Prostate gland (tissue), 2 donors: ENCODE results near the gene TSPAN14. TPM values are rescaled to one million over a fixed set of nuclear protein-coding genes. Genes with fewer than 3 reads are reported as not detected.

Experiments used
- DNase-seq: peaks from one replicate; pipeline ENCODE4 v3.0.0-alpha.2; 2019; ENCODE audit warnings: low spot score
- H3K27ac ChIP-seq, 2 donors: fragments of 200-600 bp; sonication (generic); 2 replicates each; pipeline ENCODE4 v1.5.1; 2017 to 2019
- H3K27me3 ChIP-seq: fragments of 200-600 bp; sonication (generic); replicated peaks from 2 replicates; pipeline ENCODE4 v1.5.1; 2019; ENCODE audit not compliant: insufficient read depth
- H3K36me3 ChIP-seq, 2 donors: fragments of 200-600 bp; sonication (generic); 1 replicate in 1 of 2; 2 replicates in 1 of 2; pipeline versions ENCODE4 v1.5.1 to v1.8.1; 2017 to 2019
- H3K4me1 ChIP-seq: fragments of 200-600 bp; sonication (generic); replicated peaks from 2 replicates; pipeline ENCODE4 v1.5.1; 2019
- H3K4me3 ChIP-seq, 2 donors: fragments of 200-600 bp; sonication (generic); 2 replicates each; pipeline ENCODE4 v1.5.1; 2017 to 2019
- H3K9me3 ChIP-seq: fragments of 200-600 bp; sonication (generic); 2 replicates; pipeline ENCODE4 v1.5.1; 2017
- POLR2A ChIP-seq: fragments of 450-650 bp; IDR thresholded peaks from one replicate; pipeline ENCODE4 v1.6.1; 2016; ENCODE audit warnings: antibody characterized with exemption, mild to moderate bottlenecking
- POLR2AphosphoS5 ChIP-seq: sonication (generic); formaldehyde crosslinking; IDR thresholded peaks from one replicate; pipeline ENCODE4 v1.6.1; 2017; ENCODE audit warnings: antibody characterized with exemption
- WGBS: methylation state at CpG from one replicate; pipeline ENCODE4 v1.1.5; 2018; 5-methylcytosine and 5-hydroxymethylcytosine counted together
- intact Hi-C: fragments of 100-400 bp; cut with DNase I; formaldehyde crosslinking; loops from one replicate; pipeline ENCODE4 v1.14.2; 2022
- total RNA-seq, 2 donors: library from RNA; depleted of rRNA; stranded (reverse); fragments of >200 nt; gene quantifications; one replicate each; pipeline ENCODE4 v1.1.0, GENCODE V29; 2016
- TF ChIP-seq, protein P1 (sequence below), 4 experiments: fragments of 200-600 bp in 2 of 4; fragments of 450-650 bp in 2 of 4; sonication (generic) in 2 of 4; IDR thresholded peaks; 1 replicate in 3 of 4; 2 replicates in 1 of 4; pipeline ENCODE4 v1.5.1; 2016 to 2019; ENCODE audit warnings: antibody characterized with exemption in 4 of 4, mild to moderate bottlenecking in 2 of 4, moderate library complexity in 2 of 4

TSPAN14 gene
- total RNA-seq, 2 donors from 2014 or later, result 69.8 to 103 TPM

- WGBS, result 36% methylated on average over 6 of the region's 6 CpGs
- no peak for DNase-seq
- Histone ChIP-seq H3K4me1 (no peaks in the 10 kb centered on the region), H3K9me3 (no peaks in the 10 kb centered on the region), H3K27me3 (no peaks in the 10 kb centered on the region), H3K36me3 (no peaks in the 10 kb centered on the region), H3K4me3 (no peak overlapping the region), H3K27ac (peak overlapping the region in 1 of 2 donors; percentile 59)
- intact Hi-C loops, result no loop called here
- no peak for TF ChIP-seq POLR2A
- TF ChIP-seq POLR2AphosphoS5, result peak; percentile 38
These were observed 17.5 kb upstream of the TSPAN14 start for GRCh38 chr10:80436446-80437098.

DNA sequence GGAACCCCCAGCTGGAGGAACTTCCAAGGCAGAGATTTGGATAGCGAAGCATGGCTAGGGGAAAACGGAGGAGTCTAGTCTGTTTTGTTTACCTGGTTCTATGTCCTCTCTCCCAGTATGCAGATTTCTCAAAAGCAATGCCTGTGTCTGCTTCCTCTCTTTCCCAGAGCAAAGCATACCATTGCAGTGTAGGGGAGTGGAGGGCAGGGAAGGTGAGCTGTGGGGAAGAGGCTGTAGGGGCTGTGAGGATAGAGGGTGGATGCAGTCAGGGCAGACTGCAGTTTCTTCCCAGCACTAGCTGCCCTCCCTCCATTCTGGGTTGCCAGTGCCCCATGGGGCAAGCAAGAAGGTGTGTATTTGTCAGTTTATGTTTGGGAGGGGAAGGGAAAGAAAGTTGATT lies 16.9 kb upstream of the TSPAN14 start:
- Histone ChIP-seq H3K4me3 (no peak overlapping the region), H3K27ac (no peak overlapping the region), H3K9me3 (no peaks in the 10 kb centered on the region), H3K27me3 (no peaks in the 10 kb centered on the region), H3K36me3 (no peaks in the 10 kb centered on the region), H3K4me1 (no peaks in the 10 kb centered on the region)
- DNase-seq, result no peak
- 53% methylated on average over 2 of the region's 2 CpGs for WGBS
- TF ChIP-seq POLR2AphosphoS5 (no peak), POLR2A (no peak)
- TF ChIP-seq, protein P1, sequence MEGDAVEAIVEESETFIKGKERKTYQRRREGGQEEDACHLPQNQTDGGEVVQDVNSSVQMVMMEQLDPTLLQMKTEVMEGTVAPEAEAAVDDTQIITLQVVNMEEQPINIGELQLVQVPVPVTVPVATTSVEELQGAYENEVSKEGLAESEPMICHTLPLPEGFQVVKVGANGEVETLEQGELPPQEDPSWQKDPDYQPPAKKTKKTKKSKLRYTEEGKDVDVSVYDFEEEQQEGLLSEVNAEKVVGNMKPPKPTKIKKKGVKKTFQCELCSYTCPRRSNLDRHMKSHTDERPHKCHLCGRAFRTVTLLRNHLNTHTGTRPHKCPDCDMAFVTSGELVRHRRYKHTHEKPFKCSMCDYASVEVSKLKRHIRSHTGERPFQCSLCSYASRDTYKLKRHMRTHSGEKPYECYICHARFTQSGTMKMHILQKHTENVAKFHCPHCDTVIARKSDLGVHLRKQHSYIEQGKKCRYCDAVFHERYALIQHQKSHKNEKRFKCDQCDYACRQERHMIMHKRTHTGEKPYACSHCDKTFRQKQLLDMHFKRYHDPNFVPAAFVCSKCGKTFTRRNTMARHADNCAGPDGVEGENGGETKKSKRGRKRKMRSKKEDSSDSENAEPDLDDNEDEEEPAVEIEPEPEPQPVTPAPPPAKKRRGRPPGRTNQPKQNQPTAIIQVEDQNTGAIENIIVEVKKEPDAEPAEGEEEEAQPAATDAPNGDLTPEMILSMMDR (IDR thresholded peaks at IDR 0.05), result no peak
- intact Hi-C loops, result no loop called here

GRCh38 chr10:80441831-80442230 lies 12.3 kb upstream of the TSPAN14 start:
- Histone ChIP-seq H3K27ac (no peak overlapping the region), H3K27me3 (no peaks in the 10 kb centered on the region), H3K9me3 (no peaks in the 10 kb centered on the region), H3K4me3 (no peak overlapping the region), H3K36me3 (no peaks in the 10 kb centered on the region), H3K4me1 (peaks cover 3% of the 10 kb centered on the region)
- intact Hi-C loops, result loop anchor here (5.0 kb wide), 1 partner anchor 60 kb away; no protein-coding TSS in a partner anchor
- TF ChIP-seq, protein P1 (IDR thresholded peaks at IDR 0.05), result no peak
- TF ChIP-seq POLR2AphosphoS5 (no peak), POLR2A (no peak)
- WGBS, result 93% methylated on average over 8 of the region's 8 CpGs
- no peak for DNase-seq

DNA sequence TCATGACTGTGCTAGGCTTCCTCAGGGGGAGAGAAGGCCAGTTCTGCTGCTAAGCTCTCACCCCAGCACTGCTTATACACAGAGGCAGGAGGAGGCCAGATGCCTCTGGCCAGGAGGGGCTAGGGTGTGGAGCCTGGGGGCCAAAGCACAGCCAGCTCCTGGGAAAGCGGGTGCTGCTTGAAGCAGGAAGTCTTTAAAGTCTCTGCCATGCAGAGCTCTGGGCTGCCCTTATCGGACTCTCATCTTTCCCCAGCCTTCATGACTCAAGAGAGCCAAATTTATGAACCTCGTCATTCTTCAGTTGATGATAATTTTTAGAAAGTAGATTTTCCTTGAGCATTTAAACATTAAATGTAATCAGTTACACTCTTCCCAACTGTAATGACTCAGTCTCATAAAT lies 11.2 kb upstream of the TSPAN14 start:
- intact Hi-C loops, result loop anchor here (5.0 kb wide), 1 partner anchor 61 kb away; no protein-coding TSS in a partner anchor
- TF ChIP-seq POLR2AphosphoS5, result no peak
- H3K9me3 ChIP-seq, result no peaks in the 10 kb centered on the region
- WGBS, result 40% methylated on average over 3 of the region's 3 CpGs
- no peak overlapping the region for H3K4me3 ChIP-seq
- peak overlapping the region in 1 of 2 donors; percentile 13 for H3K27ac ChIP-seq
- DNase-seq, result no peak
- no peaks in the 10 kb centered on the region for H3K27me3 ChIP-seq
- H3K4me1 ChIP-seq, result peaks cover 3% of the 10 kb centered on the region
- H3K36me3 ChIP-seq, result no peaks in the 10 kb centered on the region

DNA sequence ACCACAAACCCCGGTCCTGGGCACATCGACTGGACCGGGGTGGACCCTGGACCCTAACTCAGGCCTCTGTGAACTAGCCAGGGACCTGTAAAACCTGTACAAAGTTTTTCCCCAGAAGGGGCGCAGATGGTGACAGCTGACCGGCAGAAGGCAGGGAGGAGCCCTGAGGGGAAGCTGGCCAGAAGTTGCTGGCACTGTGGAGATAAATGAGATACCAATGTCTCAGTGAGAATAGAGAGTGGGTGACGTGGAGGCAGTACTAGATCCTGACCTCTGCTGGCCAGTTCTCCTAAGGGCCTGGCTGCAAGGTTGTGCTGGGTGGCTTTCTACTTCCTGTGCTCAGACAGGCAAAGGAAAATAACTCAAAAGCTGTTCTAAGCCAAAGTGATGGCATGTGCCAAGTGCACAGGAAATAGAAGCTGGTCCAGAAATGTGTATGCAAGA lies 10.6 kb upstream of the TSPAN14 start:
- Histone ChIP-seq H3K27ac (peak overlapping the region in 1 of 2 donors; percentile 13), H3K4me1 (peaks cover 3% of the 10 kb centered on the region), H3K4me3 (no peak overlapping the region), H3K27me3 (no peaks in the 10 kb centered on the region), H3K36me3 (no peaks in the 10 kb centered on the region), H3K9me3 (no peaks in the 10 kb centered on the region)
- TF ChIP-seq POLR2AphosphoS5, result no peak
- TF ChIP-seq, protein P1 (IDR thresholded peaks at IDR 0.05), result peak in 3 of 4 experiments; percentile 49 to 59 (median 58)
- intact Hi-C loops, result loop anchor here (5.0 kb wide), 1 partner anchor 61 kb away; no protein-coding TSS in a partner anchor
- 52% methylated on average over 6 of the region's 6 CpGs for WGBS
- DNase-seq, result peak; percentile 40

DNA sequence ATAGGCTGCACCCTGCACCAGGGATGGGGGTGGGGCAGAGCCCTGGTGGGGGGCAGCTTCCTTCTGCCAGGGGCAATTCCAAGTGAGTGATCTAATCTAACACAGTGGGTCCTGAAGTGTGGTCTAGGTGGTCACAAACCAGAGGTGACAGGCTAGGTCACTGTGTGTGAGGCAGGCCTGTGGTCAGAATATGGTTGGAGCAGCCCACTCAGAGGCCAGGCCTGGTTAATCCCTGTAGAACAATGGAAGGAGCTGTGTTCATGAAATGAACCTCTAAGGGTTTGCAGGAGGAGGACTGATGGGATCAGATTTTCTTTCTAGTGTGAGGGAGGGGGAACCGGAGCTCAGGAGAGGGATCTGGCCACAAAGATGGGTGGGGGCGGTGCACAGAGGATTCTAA lies 10.0 kb upstream of the TSPAN14 start:
- no peak for DNase-seq
- Histone ChIP-seq H3K36me3 (no peaks in the 10 kb centered on the region), H3K4me1 (peaks cover 3% of the 10 kb centered on the region), H3K4me3 (no peak overlapping the region), H3K9me3 (no peaks in the 10 kb centered on the region), H3K27me3 (no peaks in the 10 kb centered on the region), H3K27ac (no peak overlapping the region)
- 70% methylated on average over 2 of the region's 2 CpGs for WGBS
- intact Hi-C loops, result loop anchor here (1.0 to 5.0 kb wide), 2 partner anchors 61 to 62 kb away; no protein-coding TSS in a partner anchor
- TF ChIP-seq POLR2AphosphoS5 (no peak), POLR2A (no peak)
- TF ChIP-seq, protein P1 (IDR thresholded peaks at IDR 0.05), result no peak
